ENCODE measurements around the gene CALR3. TPM values are rescaled to one million over a fixed set of nuclear protein-coding genes. Genes with fewer than 3 reads are reported as not detected.
"Not testable (repeated sequence)": the region's sequence is repeated elsewhere in the genome, so short reads cannot be mapped to it uniquely, and the experiment has no call there.

The CALR3 gene
- total and polyA plus RNA-seq, 4 donors: 0.05 to 0.08 TPM; not detected in 2

GRCh38 chr19:16497042-16497441 lies 1.1 kb upstream of the CALR3 start:
- Histone ChIP-seq H3K9me3 (ENCODE audit: control insufficient read depth in 4 of 4, low read length in 3 of 4) (no peaks in the 10 kb centered on the region), H3K9ac (ENCODE audit: low read depth in 1 of 2, low read length in 2 of 2) (no peak overlapping the region), H3K27ac (ENCODE audit: low read depth in 1 of 2, low read length in 2 of 2) (no peak overlapping the region), H3K4me1 (ENCODE audit: control insufficient read depth in 4 of 4, insufficient read depth in 4 of 4, low read length in 3 of 4) (peaks cover 7 to 33% (median 19%) of the 10 kb centered on the region in 4 donors), H3K36me3 (ENCODE audit: control insufficient read depth in 4 of 4, insufficient read depth in 3 of 4, low read depth in 1 of 4, low read length in 3 of 4) (peaks cover 0 to 4% (median 2%) of the 10 kb centered on the region in 4 donors), H3K27me3 (ENCODE audit: control insufficient read depth in 4 of 4, insufficient read depth in 4 of 4, low read length in 3 of 4) (no peaks in the 10 kb centered on the region), H3K4me3 (ENCODE audit: low read depth in 1 of 3, low read length in 3 of 3) (peak overlapping the region in 1 of 3 donors; percentile 96)
- 87% methylated on average over 12 of the region's 12 CpGs for WGBS
- TF ChIP-seq FOXA1 (IDR thresholded peaks at IDR 0.05) (no peak), ZBTB33 (IDR thresholded peaks at IDR 0.05) (no peak), GABPA (IDR thresholded peaks at IDR 0.05 in 1 of 2, conservative IDR thresholded peaks at IDR 0.05 in 1 of 2) (no peak), HNF4A (conservative IDR thresholded peaks at IDR 0.05) (no peak), EGR1 (IDR thresholded peaks at IDR 0.05; ENCODE audit: low read depth in 2 of 2) (no peak), RAD21 (IDR thresholded peaks at IDR 0.05) (no peak), RXRA (IDR thresholded peaks at IDR 0.05) (no peak), TAF1 (conservative IDR thresholded peaks at IDR 0.05) (no peak), ATF3 (IDR thresholded peaks at IDR 0.05) (no peak), HNF4G (IDR thresholded peaks at IDR 0.05) (no peak), FOXA2 (IDR thresholded peaks at IDR 0.05) (no peak), SP1 (IDR thresholded peaks at IDR 0.05) (no peak), NR2F2 (IDR thresholded peaks at IDR 0.05) (no peak), JUND (IDR thresholded peaks at IDR 0.05) (no peak)
- TF ChIP-seq, protein P1, sequence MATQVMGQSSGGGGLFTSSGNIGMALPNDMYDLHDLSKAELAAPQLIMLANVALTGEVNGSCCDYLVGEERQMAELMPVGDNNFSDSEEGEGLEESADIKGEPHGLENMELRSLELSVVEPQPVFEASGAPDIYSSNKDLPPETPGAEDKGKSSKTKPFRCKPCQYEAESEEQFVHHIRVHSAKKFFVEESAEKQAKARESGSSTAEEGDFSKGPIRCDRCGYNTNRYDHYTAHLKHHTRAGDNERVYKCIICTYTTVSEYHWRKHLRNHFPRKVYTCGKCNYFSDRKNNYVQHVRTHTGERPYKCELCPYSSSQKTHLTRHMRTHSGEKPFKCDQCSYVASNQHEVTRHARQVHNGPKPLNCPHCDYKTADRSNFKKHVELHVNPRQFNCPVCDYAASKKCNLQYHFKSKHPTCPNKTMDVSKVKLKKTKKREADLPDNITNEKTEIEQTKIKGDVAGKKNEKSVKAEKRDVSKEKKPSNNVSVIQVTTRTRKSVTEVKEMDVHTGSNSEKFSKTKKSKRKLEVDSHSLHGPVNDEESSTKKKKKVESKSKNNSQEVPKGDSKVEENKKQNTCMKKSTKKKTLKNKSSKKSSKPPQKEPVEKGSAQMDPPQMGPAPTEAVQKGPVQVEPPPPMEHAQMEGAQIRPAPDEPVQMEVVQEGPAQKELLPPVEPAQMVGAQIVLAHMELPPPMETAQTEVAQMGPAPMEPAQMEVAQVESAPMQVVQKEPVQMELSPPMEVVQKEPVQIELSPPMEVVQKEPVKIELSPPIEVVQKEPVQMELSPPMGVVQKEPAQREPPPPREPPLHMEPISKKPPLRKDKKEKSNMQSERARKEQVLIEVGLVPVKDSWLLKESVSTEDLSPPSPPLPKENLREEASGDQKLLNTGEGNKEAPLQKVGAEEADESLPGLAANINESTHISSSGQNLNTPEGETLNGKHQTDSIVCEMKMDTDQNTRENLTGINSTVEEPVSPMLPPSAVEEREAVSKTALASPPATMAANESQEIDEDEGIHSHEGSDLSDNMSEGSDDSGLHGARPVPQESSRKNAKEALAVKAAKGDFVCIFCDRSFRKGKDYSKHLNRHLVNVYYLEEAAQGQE (IDR thresholded peaks at IDR 0.05): no peak
- DNase-seq (ENCODE audit: low spot score): no peak

- H3K4me1 ChIP-seq (ENCODE audit: control insufficient read depth in 4 of 4, insufficient read depth in 4 of 4, low read length in 3 of 4): peaks cover 7 to 33% (median 19%) of the 10 kb centered on the region in 4 donors
- peak overlapping the region; percentile 64 to 96 (median 65) for H3K4me3 ChIP-seq (ENCODE audit: low read depth in 1 of 3, low read length in 3 of 3)
- H3K36me3 ChIP-seq (ENCODE audit: control insufficient read depth in 4 of 4, insufficient read depth in 3 of 4, low read depth in 1 of 4, low read length in 3 of 4): peaks cover 0 to 4% (median 2%) of the 10 kb centered on the region in 4 donors
- no peak for DNase-seq (ENCODE audit: low spot score)
- TF ChIP-seq SP1 (IDR thresholded peaks at IDR 0.05) (no peak), YY1 (IDR thresholded peaks at IDR 0.05) (no peak), JUND (IDR thresholded peaks at IDR 0.05) (no peak), HNF4A (conservative IDR thresholded peaks at IDR 0.05) (no peak), ATF3 (IDR thresholded peaks at IDR 0.05) (no peak), CTCF (IDR thresholded peaks at IDR 0.05; ENCODE audit: low read depth, low read length, missing input control) (no peak), NR2F2 (IDR thresholded peaks at IDR 0.05) (no peak), RAD21 (IDR thresholded peaks at IDR 0.05) (no peak)
- TF ChIP-seq, protein P1 (IDR thresholded peaks at IDR 0.05): no peak
- WGBS: 39% methylated on average over 16 of the region's 16 CpGs
- peak overlapping the region in 1 of 2 donors; percentile 27 for H3K9ac ChIP-seq (ENCODE audit: low read depth in 1 of 2, low read length in 2 of 2)
- H3K9me3 ChIP-seq (ENCODE audit: control insufficient read depth in 4 of 4, low read length in 3 of 4): no peaks in the 10 kb centered on the region
- H3K27me3 ChIP-seq (ENCODE audit: control insufficient read depth in 4 of 4, insufficient read depth in 4 of 4, low read length in 3 of 4): no peaks in the 10 kb centered on the region
- peak overlapping the region; percentile 28 to 51 for H3K27ac ChIP-seq (ENCODE audit: low read depth in 1 of 2, low read length in 2 of 2)
Observed at GRCh38 chr19:16496613-16496983, 631 bp upstream of the CALR3 start.

GRCh38 chr19:16486476-16486875 lies 9.5 kb downstream of the CALR3 start:
- H3K36me3 ChIP-seq (ENCODE audit: control insufficient read depth in 4 of 4, insufficient read depth in 3 of 4, low read depth in 1 of 4, low read length in 3 of 4); H3K9me3 ChIP-seq (ENCODE audit: control insufficient read depth in 4 of 4, low read length in 3 of 4); DNase-seq (ENCODE audit: low spot score); H3K4me3 ChIP-seq (ENCODE audit: low read depth in 1 of 3, low read length in 3 of 3); H3K27ac ChIP-seq (ENCODE audit: low read depth in 1 of 2, low read length in 2 of 2); H3K9ac ChIP-seq (ENCODE audit: low read depth in 1 of 2, low read length in 2 of 2); H3K27me3 ChIP-seq (ENCODE audit: control insufficient read depth in 4 of 4, insufficient read depth in 4 of 4, low read length in 3 of 4); H3K4me1 ChIP-seq (ENCODE audit: control insufficient read depth in 4 of 4, insufficient read depth in 4 of 4, low read length in 3 of 4): not testable (repeated sequence)
- WGBS: 88% methylated on average over 4 of the region's 4 CpGs
